AG10803 (cell line): ENCODE data around the gene CACNA1C.
A peak's percentile ranks its signal among the peaks of the same experiment; 100 is the strongest.

Experiments used
- DNase-seq: peaks from one replicate; pipeline ENCODE4 v3.0.0; 2010; ENCODE audit warnings: low read depth
- H3K4me3 ChIP-seq: 2 replicates; pipeline ENCODE4 v1.5.1; 2011; ENCODE audit warnings: mild to moderate bottlenecking, low read length, control low read depth
- TF ChIP-seq, protein P1 (sequence below): conservative IDR thresholded peaks from 2 replicates; pipeline ENCODE4 v1.5.1; 2011; ENCODE audit warnings: mild to moderate bottlenecking, low read length, control low read depth, inconsistent platforms

Gene CACNA1C

GRCh38 chr12:2617365-2617764 lies 564.6 kb downstream of the CACNA1C start:
- TF ChIP-seq, protein P1, sequence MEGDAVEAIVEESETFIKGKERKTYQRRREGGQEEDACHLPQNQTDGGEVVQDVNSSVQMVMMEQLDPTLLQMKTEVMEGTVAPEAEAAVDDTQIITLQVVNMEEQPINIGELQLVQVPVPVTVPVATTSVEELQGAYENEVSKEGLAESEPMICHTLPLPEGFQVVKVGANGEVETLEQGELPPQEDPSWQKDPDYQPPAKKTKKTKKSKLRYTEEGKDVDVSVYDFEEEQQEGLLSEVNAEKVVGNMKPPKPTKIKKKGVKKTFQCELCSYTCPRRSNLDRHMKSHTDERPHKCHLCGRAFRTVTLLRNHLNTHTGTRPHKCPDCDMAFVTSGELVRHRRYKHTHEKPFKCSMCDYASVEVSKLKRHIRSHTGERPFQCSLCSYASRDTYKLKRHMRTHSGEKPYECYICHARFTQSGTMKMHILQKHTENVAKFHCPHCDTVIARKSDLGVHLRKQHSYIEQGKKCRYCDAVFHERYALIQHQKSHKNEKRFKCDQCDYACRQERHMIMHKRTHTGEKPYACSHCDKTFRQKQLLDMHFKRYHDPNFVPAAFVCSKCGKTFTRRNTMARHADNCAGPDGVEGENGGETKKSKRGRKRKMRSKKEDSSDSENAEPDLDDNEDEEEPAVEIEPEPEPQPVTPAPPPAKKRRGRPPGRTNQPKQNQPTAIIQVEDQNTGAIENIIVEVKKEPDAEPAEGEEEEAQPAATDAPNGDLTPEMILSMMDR: no peak
- no peak for DNase-seq
- no peak overlapping the region for H3K4me3 ChIP-seq

GRCh38 chr12:2618291-2618995 lies 565.7 kb downstream of the CACNA1C start:
- H3K4me3 ChIP-seq: no peak overlapping the region
- no peak for DNase-seq
- TF ChIP-seq, protein P1: no peak

DNA sequence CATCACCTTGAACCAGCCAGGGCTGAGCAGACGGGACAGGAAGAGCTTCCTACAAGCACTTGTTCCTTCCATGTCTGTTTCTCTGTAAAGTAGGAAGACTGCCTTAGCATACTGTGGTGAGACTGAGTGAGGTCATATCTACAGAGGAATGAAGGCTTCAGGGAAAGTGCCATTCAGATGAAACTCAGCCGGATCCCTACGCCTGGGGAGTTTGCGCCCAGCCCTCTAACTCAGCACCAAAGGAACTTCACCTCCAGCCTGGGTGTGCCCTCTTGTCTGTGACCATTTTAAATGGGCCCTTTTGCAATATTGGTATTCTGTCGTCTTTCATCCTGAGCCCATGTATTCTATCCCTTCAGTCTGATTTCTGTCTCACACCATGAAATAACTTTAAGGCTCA lies 566.3 kb downstream of the CACNA1C start:
- no peak overlapping the region for H3K4me3 ChIP-seq
- TF ChIP-seq, protein P1: no peak
- no peak for DNase-seq

DNA sequence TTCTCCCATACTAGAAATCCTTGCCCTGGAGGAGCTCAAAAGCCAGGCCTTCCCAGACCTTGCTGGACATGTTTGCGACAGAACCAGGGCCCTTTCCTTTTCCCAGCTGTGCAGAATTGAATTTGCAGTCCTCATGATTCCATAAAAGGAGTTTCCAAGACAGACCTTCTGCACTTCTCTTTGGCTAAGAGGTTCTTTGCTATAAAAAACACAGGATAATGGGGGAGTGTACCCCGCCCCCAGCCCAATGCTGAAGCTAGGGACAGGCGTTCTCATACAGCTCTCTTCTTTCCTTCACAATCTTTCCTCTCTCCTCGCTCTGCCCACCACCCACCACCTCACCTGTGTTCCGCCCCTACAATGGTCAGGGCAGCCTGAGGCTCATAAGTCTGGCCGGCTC lies 569.7 kb downstream of the CACNA1C start:
- TF ChIP-seq, protein P1: no peak
- H3K4me3 ChIP-seq: no peak overlapping the region
- DNase-seq: no peak

- TF ChIP-seq, protein P1: no peak
- no peak for DNase-seq
- H3K4me3 ChIP-seq: no peak overlapping the region
Observed at GRCh38 chr12:2623472-2623871, 570.7 kb downstream of the CACNA1C start.

DNA sequence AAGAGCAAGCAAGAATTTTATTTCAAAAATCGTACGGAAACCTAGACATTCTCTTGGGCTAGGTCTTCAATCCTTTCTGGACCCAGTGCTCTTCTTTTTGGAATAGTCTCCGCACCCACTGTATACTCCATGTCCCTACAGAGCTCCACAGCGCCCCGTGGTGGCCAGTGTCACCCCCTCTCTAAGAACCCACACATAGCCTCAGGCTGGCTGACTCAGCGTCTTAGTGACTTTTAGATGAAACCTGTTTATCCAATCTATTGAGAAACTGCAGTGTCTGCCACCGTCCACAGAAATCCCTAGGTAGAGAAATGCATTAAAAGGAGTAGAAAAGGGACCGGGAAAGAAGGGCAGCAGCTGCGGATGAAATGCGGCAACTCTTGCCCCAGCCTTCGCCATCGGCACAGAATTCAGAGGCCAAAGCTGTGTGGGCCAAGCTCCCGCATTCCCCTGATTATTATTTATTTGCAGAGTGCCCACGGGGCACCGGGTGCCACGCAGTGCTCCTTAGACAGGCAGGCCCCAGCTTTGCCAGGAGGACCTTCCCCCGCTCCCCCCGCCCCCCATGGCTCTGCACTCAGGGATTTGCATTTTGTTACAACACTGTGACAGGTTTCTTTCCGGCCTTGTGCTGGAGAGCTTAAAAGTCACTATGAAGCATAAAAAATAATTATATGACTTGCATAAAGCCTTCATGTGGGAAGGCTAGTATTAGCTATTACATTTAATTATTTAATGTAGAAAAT lies 571.9 kb downstream of the CACNA1C start:
- TF ChIP-seq, protein P1: peak; percentile 34
- H3K4me3 ChIP-seq: no peak overlapping the region
- DNase-seq: no peak

DNA sequence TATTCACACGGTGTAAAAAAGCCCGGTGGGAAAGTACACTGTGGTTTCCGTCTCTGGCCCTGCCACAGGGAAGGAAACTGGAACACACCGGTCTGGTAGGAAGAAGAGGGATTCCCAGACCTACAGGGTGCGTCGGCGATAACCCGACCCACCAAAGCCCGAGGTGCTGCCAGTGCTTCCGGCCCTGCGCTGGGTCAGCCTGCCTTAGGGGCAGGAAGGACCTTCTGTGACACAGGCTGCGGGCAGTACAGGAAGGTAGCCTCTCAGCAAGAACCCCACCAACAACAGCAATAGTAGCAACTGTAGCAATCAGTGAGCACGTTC lies 572.5 kb downstream of the CACNA1C start:
- DNase-seq: no peak
- H3K4me3 ChIP-seq: no peak overlapping the region
- TF ChIP-seq, protein P1: no peak
